Fibroblast of lung (primary cell): ENCODE measurements around the gene CNNM3. TPM values are rescaled to one million over a fixed set of nuclear protein-coding genes. Genes with fewer than 3 reads are reported as not detected.

Experiments used
- DNase-seq, 2 donors: peaks; one replicate each; pipeline versions ENCODE4 v3.0.0 to v3.0.0-alpha.2; 2010; ENCODE audit warnings: low read depth in 2 of 2
- H2AFZ ChIP-seq: 2 replicates; pipeline ENCODE4 v1.5.1; 2012; ENCODE audit warnings: low read length, control low read depth, inconsistent platforms
- H3K27ac ChIP-seq: 2 replicates; pipeline ENCODE4 v1.5.1; 2011; ENCODE audit warnings: low read length, control low read depth; ENCODE audit not compliant: insufficient read depth
- H3K27me3 ChIP-seq: 2 replicates; pipeline ENCODE4 v1.5.1; 2011; ENCODE audit warnings: mild to moderate bottlenecking, low read length; ENCODE audit not compliant: control insufficient read depth, insufficient read depth
- H3K36me3 ChIP-seq: 2 replicates; pipeline ENCODE4 v1.5.1; 2011; ENCODE audit warnings: low read length; ENCODE audit not compliant: control insufficient read depth, insufficient read depth
- H3K4me1 ChIP-seq: 2 replicates; pipeline ENCODE4 v1.5.1; 2011; ENCODE audit warnings: low read length; ENCODE audit not compliant: control insufficient read depth, insufficient read depth; ENCODE audit errors: extremely low read depth
- H3K4me2 ChIP-seq: 2 replicates; pipeline ENCODE4 v1.5.1; 2011; ENCODE audit warnings: low read length, control low read depth; ENCODE audit not compliant: insufficient read depth; ENCODE audit errors: extremely low read depth
- H3K4me3 ChIP-seq, 4 experiments: fragments of 200-600 bp in 1 of 4; sonication (generic) in 1 of 4; replicated peaks in 1 of 4; 2 replicates each; pipeline ENCODE4 v1.5.1; 2011 to 2016; ENCODE audit warnings: low read length in 4 of 4, low read depth in 3 of 4, mild to moderate bottlenecking in 3 of 4, control low read depth in 2 of 4, inconsistent platforms in 1 of 4, mixed read lengths in 1 of 4; ENCODE audit not compliant: insufficient read depth in 1 of 4; ENCODE audit errors: control extremely low read depth in 1 of 4
- H3K79me2 ChIP-seq: 2 replicates; pipeline ENCODE4 v1.5.1; 2012; ENCODE audit warnings: mild to moderate bottlenecking, low read length, inconsistent platforms; ENCODE audit not compliant: control insufficient read depth, insufficient read depth
- H3K9ac ChIP-seq: 2 replicates; pipeline ENCODE4 v1.5.1; 2011; ENCODE audit warnings: mild to moderate bottlenecking, low read length, control low read depth; ENCODE audit not compliant: insufficient read depth
- H3K9me3 ChIP-seq: 2 replicates; pipeline ENCODE4 v1.5.1; 2012; ENCODE audit warnings: low read depth, low read length; ENCODE audit not compliant: control insufficient read depth, insufficient read depth
- H4K20me1 ChIP-seq: 2 replicates; pipeline ENCODE4 v1.5.1; 2011; ENCODE audit warnings: low read length; ENCODE audit not compliant: control insufficient read depth, insufficient read depth; ENCODE audit errors: extremely low read depth
- CTCF ChIP-seq, 2 donors: IDR thresholded peaks in 1 of 2; conservative IDR thresholded peaks in 1 of 2; 1 replicate in 1 of 2; 2 replicates in 1 of 2; pipeline ENCODE4 v1.5.1; 2011 to 2012; ENCODE audit warnings: low read length in 2 of 2, control low read depth in 1 of 2, inconsistent platforms in 1 of 2, low read depth in 1 of 2, mild to moderate bottlenecking in 1 of 2
- EZH2 ChIP-seq: IDR thresholded peaks from 2 replicates; pipeline ENCODE4 v1.5.1; 2012; ENCODE audit warnings: low read length, control low read depth, mild to moderate bottlenecking; ENCODE audit errors: missing control alignments
- polyA plus RNA-seq, 2 donors: library from polyadenylated mRNA; depleted of rRNA in 1 of 2; stranded (reverse) in 1 of 2; unstranded in 1 of 2; fragments of >200 nt; gene quantifications; 2 replicates each; pipeline ENCODE4 v1.2.1, GENCODE V29; 2011 to 2012; ENCODE audit warnings: missing spikeins in 1 of 2
- total RNA-seq: library from RNA; depleted of rRNA; stranded (reverse); fragments of >200 nt; gene quantifications from 2 replicates; pipeline ENCODE4 v1.2.1, GENCODE V29; 2014

CNNM3 gene
- total and polyA plus RNA-seq, 2 donors (not counting 1 experiment from before 2014, with no cell fraction given), result 4.3 to 9.9 TPM

- DNase-seq, result no peak
- no peaks in the 10 kb centered on the region for H3K36me3 ChIP-seq
- no peaks in the 10 kb centered on the region for H3K4me1 ChIP-seq
- H3K4me3 ChIP-seq, result no peak overlapping the region
- TF ChIP-seq EZH2, result no peak
- TF ChIP-seq CTCF (conservative IDR thresholded peaks at IDR 0.05 in 1 of 2, IDR thresholded peaks at IDR 0.05 in 1 of 2; ENCODE audit: low read depth in 1 of 2, low read length in 2 of 2), result no peak
- no peaks in the 10 kb centered on the region for H4K20me1 ChIP-seq
- H3K9me3 ChIP-seq, result no peaks in the 10 kb centered on the region
- H2AFZ ChIP-seq, result no peak overlapping the region
- no peak overlapping the region for H3K9ac ChIP-seq
- no peaks in the 10 kb centered on the region for H3K79me2 ChIP-seq
- H3K27me3 ChIP-seq, result peaks cover 12% of the 10 kb centered on the region
- no peak overlapping the region for H3K4me2 ChIP-seq
- H3K27ac ChIP-seq, result no peak overlapping the region
Measured at GRCh38 chr2:96882906-96883305, 66.8 kb downstream of the CNNM3 start.

DNA sequence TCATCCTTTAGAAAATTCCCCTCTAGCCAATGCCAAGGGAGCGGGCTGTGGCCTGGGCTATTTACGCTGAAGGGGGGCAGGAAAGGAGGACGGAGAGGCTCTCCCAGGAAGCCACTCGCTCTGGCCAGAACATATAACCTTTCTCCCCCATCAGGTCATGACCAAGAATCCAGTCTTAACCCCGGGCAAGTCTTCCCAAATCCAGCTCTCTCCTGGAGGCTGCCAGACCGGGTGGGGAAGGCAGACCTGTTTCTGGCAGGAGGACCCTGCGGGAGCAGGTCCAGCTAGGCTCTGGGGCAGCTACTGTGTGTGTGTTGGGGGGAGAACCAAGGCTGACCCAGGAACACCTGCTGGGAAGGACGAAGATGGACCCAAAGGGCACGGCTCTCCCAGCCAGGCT is 67.2 kb downstream of the CNNM3 start:
- TF ChIP-seq EZH2, result no peak
- TF ChIP-seq CTCF (conservative IDR thresholded peaks at IDR 0.05 in 1 of 2, IDR thresholded peaks at IDR 0.05 in 1 of 2; ENCODE audit: low read depth in 1 of 2, low read length in 2 of 2), result no peak
- Histone ChIP-seq H3K4me2 (no peak overlapping the region), H3K79me2 (no peaks in the 10 kb centered on the region), H4K20me1 (no peaks in the 10 kb centered on the region), H3K36me3 (no peaks in the 10 kb centered on the region), H3K27ac (no peak overlapping the region), H3K4me3 (no peak overlapping the region), H3K27me3 (peaks cover 12% of the 10 kb centered on the region), H2AFZ (no peak overlapping the region), H3K9ac (no peak overlapping the region), H3K9me3 (no peaks in the 10 kb centered on the region), H3K4me1 (no peaks in the 10 kb centered on the region)
- DNase-seq, result no peak

Other genes starting within 250 kb of the CNNM3 start
- 28.2 and 36.5 TPM in 2 replicates for gene KANSL3, start 178.0 kb upstream of the CNNM3 start, total RNA-seq
- gene KANSL3, start 178.0 kb upstream of the CNNM3 start, polyA plus RNA-seq, result 15.9 and 18.7 TPM in 2 replicates
- 0.50 and 0.51 TPM in 2 replicates for gene FER1L5, start 173.5 kb upstream of the CNNM3 start, total RNA-seq
- 0.16 and 0.24 TPM in 2 replicates for gene FER1L5, start 173.5 kb upstream of the CNNM3 start, polyA plus RNA-seq
- 27.0 and 41.1 TPM in 2 replicates for gene LMAN2L, start 76.2 kb upstream of the CNNM3 start, total RNA-seq
- 24.7 and 28.2 TPM in 2 replicates for gene LMAN2L, start 76.2 kb upstream of the CNNM3 start, polyA plus RNA-seq
- gene CNNM4, start 55.4 kb upstream of the CNNM3 start, total RNA-seq, result 2.1 and 3.3 TPM in 2 replicates
- gene CNNM4, start 55.4 kb upstream of the CNNM3 start, polyA plus RNA-seq, result 3.5 and 3.7 TPM in 2 replicates
- gene ANKRD23, start 27.8 kb downstream of the CNNM3 start, total RNA-seq, result 1.0 and 1.3 TPM in 2 replicates
- 0.41 and 0.70 TPM in 2 replicates for gene ANKRD23, start 27.8 kb downstream of the CNNM3 start, polyA plus RNA-seq
- gene ANKRD39, start 41.7 kb downstream of the CNNM3 start, total RNA-seq, result 4.6 and 5.3 TPM in 2 replicates
- 5.8 and 7.1 TPM in 2 replicates for gene ANKRD39, start 41.7 kb downstream of the CNNM3 start, polyA plus RNA-seq
- 17.5 and 19.8 TPM in 2 replicates for gene SEMA4C, start 53.8 kb downstream of the CNNM3 start, total RNA-seq
- 9.4 and 12.7 TPM in 2 replicates for gene SEMA4C, start 53.8 kb downstream of the CNNM3 start, polyA plus RNA-seq
- gene FAM178B, start 170.3 kb downstream of the CNNM3 start, total RNA-seq, result not detected in 2 replicates
- not detected in 2 replicates for gene FAM178B, start 170.3 kb downstream of the CNNM3 start, polyA plus RNA-seq